ENCODE results near the gene GPC6.

GPC6 gene

GRCh38 chr13:94056362-94056990 lies 829.9 kb downstream of the GPC6 start:
- H3F3A ChIP-seq (ENCODE audit: insufficient read depth) = no peaks in the 10 kb centered on the region
- no peak overlapping the region for H3K27ac ChIP-seq (ENCODE audit: low read depth, low read length)
- H3K4me3 ChIP-seq (ENCODE audit: insufficient read depth, low read length, poor library complexity, severe bottlenecking) = no peak overlapping the region
- H3K9ac ChIP-seq (ENCODE audit: low read length) = no peak overlapping the region
- no peaks in the 10 kb centered on the region for H3K36me3 ChIP-seq (ENCODE audit: low read length)
- no peaks in the 10 kb centered on the region for H3K27me3 ChIP-seq (ENCODE audit: low read length)
- no peak overlapping the region for H3K4me2 ChIP-seq (ENCODE audit: low read depth, low read length, poor library complexity, severe bottlenecking)
- H3K9me3 ChIP-seq (ENCODE audit: insufficient read depth, low read length) = no peaks in the 10 kb centered on the region
- no peaks in the 10 kb centered on the region for H3K9me2 ChIP-seq (replicated peaks; ENCODE audit: insufficient read depth, low read length)
- H2AFZ ChIP-seq (ENCODE audit: low read depth, low read length, severe bottlenecking) = no peak overlapping the region
- H4K20me1 ChIP-seq (ENCODE audit: low read depth, low read length) = no peaks in the 10 kb centered on the region
- H3K79me2 ChIP-seq (ENCODE audit: insufficient read depth, low read length) = no peaks in the 10 kb centered on the region
- no peak for TF ChIP-seq CTCF (IDR thresholded peaks at IDR 0.05; ENCODE audit: insufficient read depth, low read length, poor library complexity, severe bottlenecking)
- TF ChIP-seq EZH2phosphoT487 (conservative IDR thresholded peaks at IDR 0.05; ENCODE audit: low read length) = no peak

GRCh38 chr13:94057618-94058186 lies 831.1 kb downstream of the GPC6 start:
- Histone ChIP-seq H4K20me1 (ENCODE audit: low read depth, low read length) (no peaks in the 10 kb centered on the region), H3K9me2 (replicated peaks; ENCODE audit: insufficient read depth, low read length) (no peaks in the 10 kb centered on the region), H3K9ac (ENCODE audit: low read length) (no peak overlapping the region), H3K9me3 (ENCODE audit: insufficient read depth, low read length) (no peaks in the 10 kb centered on the region), H2AFZ (ENCODE audit: low read depth, low read length, severe bottlenecking) (no peak overlapping the region), H3K27ac (ENCODE audit: low read depth, low read length) (no peak overlapping the region), H3K79me2 (ENCODE audit: insufficient read depth, low read length) (no peaks in the 10 kb centered on the region), H3K4me3 (ENCODE audit: insufficient read depth, low read length, poor library complexity, severe bottlenecking) (no peak overlapping the region), H3K4me2 (ENCODE audit: low read depth, low read length, poor library complexity, severe bottlenecking) (no peak overlapping the region), H3K36me3 (ENCODE audit: low read length) (no peaks in the 10 kb centered on the region), H3K27me3 (ENCODE audit: low read length) (no peaks in the 10 kb centered on the region), H3F3A (ENCODE audit: insufficient read depth) (no peaks in the 10 kb centered on the region)
- TF ChIP-seq EZH2phosphoT487 (conservative IDR thresholded peaks at IDR 0.05; ENCODE audit: low read length) (no peak), CTCF (IDR thresholded peaks at IDR 0.05; ENCODE audit: insufficient read depth, low read length, poor library complexity, severe bottlenecking) (no peak)

- Histone ChIP-seq H3K4me2 (ENCODE audit: low read depth, low read length, poor library complexity, severe bottlenecking) (no peak overlapping the region), H3K4me3 (ENCODE audit: insufficient read depth, low read length, poor library complexity, severe bottlenecking) (no peak overlapping the region), H3F3A (ENCODE audit: insufficient read depth) (no peaks in the 10 kb centered on the region), H4K20me1 (ENCODE audit: low read depth, low read length) (no peaks in the 10 kb centered on the region), H3K9ac (ENCODE audit: low read length) (no peak overlapping the region), H3K27ac (ENCODE audit: low read depth, low read length) (no peak overlapping the region), H3K9me3 (ENCODE audit: insufficient read depth, low read length) (no peaks in the 10 kb centered on the region), H3K36me3 (ENCODE audit: low read length) (no peaks in the 10 kb centered on the region), H2AFZ (ENCODE audit: low read depth, low read length, severe bottlenecking) (no peak overlapping the region), H3K79me2 (ENCODE audit: insufficient read depth, low read length) (no peaks in the 10 kb centered on the region), H3K27me3 (ENCODE audit: low read length) (no peaks in the 10 kb centered on the region), H3K9me2 (replicated peaks; ENCODE audit: insufficient read depth, low read length) (no peaks in the 10 kb centered on the region)
- no peak for TF ChIP-seq CTCF (IDR thresholded peaks at IDR 0.05; ENCODE audit: insufficient read depth, low read length, poor library complexity, severe bottlenecking)
- TF ChIP-seq EZH2phosphoT487 (conservative IDR thresholded peaks at IDR 0.05; ENCODE audit: low read length) = no peak
Measured at GRCh38 chr13:94058821-94059360, 832.3 kb downstream of the GPC6 start.
